WTC11 (cell line): ENCODE results near the gene STXBP6. TPM values are rescaled to one million over a fixed set of nuclear protein-coding genes. Genes with fewer than 3 reads are reported as not detected.

Experiments used
- ATAC-seq: fragments of 200-7000 bp; cut with Tn5 transposase; 2 replicates; pipeline ENCODE4 v1.10.0; 2021; ENCODE audit warnings: mild to moderate bottlenecking, moderate library complexity
- CTCF ChIA-PET: fragments of 300-600 bp; sonication (Branson Sonifier 250); formaldehyde crosslinking; loops from one replicate; lab custom pipeline; 2021; ENCODE audit warnings: antibody characterized with exemption; lab: Charles Lee
- POLR2A ChIA-PET: fragments of 350-600 bp; sonication (Branson Sonifier 250); formaldehyde crosslinking; loops from one replicate; lab custom pipeline; 2021; ENCODE audit warnings: antibody characterized with exemption; lab: Charles Lee
- DNase-seq: peaks from one replicate; pipeline ENCODE4 v3.0.0; 2021; ENCODE audit warnings: low spot score
- H3K27ac Mint-ChIP-seq: 2 replicates; pipeline ENCODE4 v1.8.0; 2021; ENCODE audit warnings: mixed read lengths
- H3K27me3 Mint-ChIP-seq: 2 replicates; pipeline ENCODE4 v1.8.0; 2021; ENCODE audit warnings: low read depth, mild to moderate bottlenecking, moderate library complexity, mixed read lengths
- H3K36me3 Mint-ChIP-seq: 2 replicates; pipeline ENCODE4 v1.8.0; 2021; ENCODE audit warnings: mixed read lengths
- H3K4me1 Mint-ChIP-seq: 2 replicates; pipeline ENCODE4 v1.8.0; 2022; ENCODE audit warnings: mixed read lengths
- H3K4me3 Mint-ChIP-seq: 2 replicates; pipeline ENCODE4 v1.8.0; 2021; ENCODE audit warnings: mild to moderate bottlenecking, moderate library complexity, mixed read lengths
- H3K9me3 Mint-ChIP-seq: 2 replicates; pipeline ENCODE4 v1.8.0; 2021; ENCODE audit warnings: mixed read lengths
- AR ChIP-seq: fragments of 250-450 bp; sonication (Bioruptor Pico); IDR thresholded peaks from 2 replicates; pipeline ENCODE4 v1.9.0; 2021; ENCODE audit warnings: mild to moderate bottlenecking
- CBFB ChIP-seq: sonication (generic); formaldehyde crosslinking; IDR thresholded peaks from 2 replicates; pipeline ENCODE4 v1.8.1; 2022; ENCODE audit warnings: mild to moderate bottlenecking, low read depth, missing genetic modification reagents
- CREM ChIP-seq: sonication (generic); formaldehyde crosslinking; IDR thresholded peaks from 2 replicates; pipeline ENCODE4 v1.8.1; 2022; ENCODE audit warnings: mild to moderate bottlenecking, missing genetic modification reagents, moderate library complexity
- E2F1 ChIP-seq: sonication (generic); formaldehyde crosslinking; IDR thresholded peaks from 2 replicates; pipeline ENCODE4 v1.8.0; 2022; ENCODE audit warnings: mild to moderate bottlenecking, missing genetic modification reagents
- E2F4 ChIP-seq: sonication (generic); formaldehyde crosslinking; IDR thresholded peaks from 2 replicates; pipeline ENCODE4 v1.8.1; 2022; ENCODE audit warnings: low read depth, mild to moderate bottlenecking, moderate library complexity, missing genetic modification reagents, borderline replicate concordance
- ESRRA ChIP-seq: sonication (generic); formaldehyde crosslinking; IDR thresholded peaks from 2 replicates; pipeline ENCODE4 v1.8.1; 2022; ENCODE audit warnings: mild to moderate bottlenecking, missing genetic modification reagents, borderline replicate concordance
- ETV6 ChIP-seq: sonication (generic); formaldehyde crosslinking; IDR thresholded peaks from 2 replicates; pipeline ENCODE4 v1.8.1; 2022; ENCODE audit warnings: mild to moderate bottlenecking, missing genetic modification reagents
- FOXK1 ChIP-seq: sonication (generic); formaldehyde crosslinking; IDR thresholded peaks from 2 replicates; pipeline ENCODE4 v1.8.0; 2022; ENCODE audit warnings: mild to moderate bottlenecking, moderate library complexity, missing genetic modification reagents
- KAT7 ChIP-seq: sonication (generic); formaldehyde crosslinking; IDR thresholded peaks from 2 replicates; pipeline ENCODE4 v1.8.1; 2023; ENCODE audit warnings: missing genetic modification reagents, mild to moderate bottlenecking, borderline replicate concordance
- PREB ChIP-seq: sonication (generic); formaldehyde crosslinking; IDR thresholded peaks from 2 replicates; pipeline ENCODE4 v1.8.1; 2022; ENCODE audit warnings: mild to moderate bottlenecking, missing genetic modification reagents, moderate library complexity, borderline replicate concordance
- SMAD3 ChIP-seq: sonication (generic); formaldehyde crosslinking; IDR thresholded peaks from 2 replicates; pipeline ENCODE4 v1.8.0; 2022; ENCODE audit warnings: missing genetic modification reagents, mild to moderate bottlenecking, borderline replicate concordance
- TEAD1 ChIP-seq: sonication (generic); formaldehyde crosslinking; IDR thresholded peaks from 2 replicates; pipeline ENCODE4 v1.8.0; 2022; ENCODE audit warnings: mild to moderate bottlenecking, missing genetic modification reagents
- ZMAT4 ChIP-seq: fragments of 250-450 bp; sonication (Bioruptor Pico); IDR thresholded peaks from 2 replicates; pipeline ENCODE4 v1.9.0; 2021; ENCODE audit warnings: mild to moderate bottlenecking
- ZNF121 ChIP-seq: sonication (generic); formaldehyde crosslinking; IDR thresholded peaks from 2 replicates; pipeline ENCODE4 v1.8.0; 2023; ENCODE audit warnings: missing genetic modification reagents
- ZNF317 ChIP-seq: sonication (generic); formaldehyde crosslinking; IDR thresholded peaks from 2 replicates; pipeline ENCODE4 v1.8.1; 2023; ENCODE audit warnings: low read depth, mild to moderate bottlenecking, moderate library complexity, missing genetic modification reagents, borderline replicate concordance
- total RNA-seq: library from RNA; stranded (reverse); gene quantifications from 3 replicates; pipeline ENCODE4 v1.2.3, GENCODE V29; 2021
- TF ChIP-seq, protein P1 (sequence below): sonication (generic); formaldehyde crosslinking; IDR thresholded peaks from 2 replicates; pipeline ENCODE4 v1.8.1; 2022; ENCODE audit warnings: missing genetic modification reagents, borderline replicate concordance
- TF ChIP-seq, protein P2 (sequence below): fragments of 250-450 bp; sonication (Bioruptor Pico); IDR thresholded peaks from 2 replicates; pipeline ENCODE4 v1.8.0; 2021; ENCODE audit warnings: mild to moderate bottlenecking
- TF ChIP-seq, protein P3 (sequence below): fragments of 250-450 bp; sonication (Bioruptor Pico); conservative IDR thresholded peaks from 2 replicates; pipeline ENCODE4 v1.9.0; 2021; ENCODE audit warnings: mild to moderate bottlenecking
- TF ChIP-seq, protein P4 (sequence below): sonication (generic); formaldehyde crosslinking; IDR thresholded peaks from 2 replicates; pipeline ENCODE4 v1.8.0; 2023; ENCODE audit warnings: missing genetic modification reagents

STXBP6 gene
- total RNA-seq, 1 experiment from 2014 or later, result 4.2 TPM

- no peak for TF ChIP-seq PREB (CRISPR knock-in tag)
- TF ChIP-seq, protein P1, sequence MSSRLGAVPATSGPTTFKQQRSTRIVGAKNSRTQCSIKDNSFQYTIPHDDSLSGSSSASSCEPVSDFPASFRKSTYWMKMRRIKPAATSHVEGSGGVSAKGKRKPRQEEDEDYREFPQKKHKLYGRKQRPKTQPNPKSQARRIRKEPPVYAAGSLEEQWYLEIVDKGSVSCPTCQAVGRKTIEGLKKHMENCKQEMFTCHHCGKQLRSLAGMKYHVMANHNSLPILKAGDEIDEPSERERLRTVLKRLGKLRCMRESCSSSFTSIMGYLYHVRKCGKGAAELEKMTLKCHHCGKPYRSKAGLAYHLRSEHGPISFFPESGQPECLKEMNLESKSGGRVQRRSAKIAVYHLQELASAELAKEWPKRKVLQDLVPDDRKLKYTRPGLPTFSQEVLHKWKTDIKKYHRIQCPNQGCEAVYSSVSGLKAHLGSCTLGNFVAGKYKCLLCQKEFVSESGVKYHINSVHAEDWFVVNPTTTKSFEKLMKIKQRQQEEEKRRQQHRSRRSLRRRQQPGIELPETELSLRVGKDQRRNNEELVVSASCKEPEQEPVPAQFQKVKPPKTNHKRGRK (CRISPR knock-in tag), result no peak
- TF ChIP-seq TEAD1 (CRISPR knock-in tag), result no peak
- no peak for TF ChIP-seq CBFB (CRISPR knock-in tag)
- no peak for TF ChIP-seq E2F1 (CRISPR knock-in tag)
Observed at GRCh38 chr14:24851837-24852236, 198.1 kb downstream of the STXBP6 start (continued).

DNA sequence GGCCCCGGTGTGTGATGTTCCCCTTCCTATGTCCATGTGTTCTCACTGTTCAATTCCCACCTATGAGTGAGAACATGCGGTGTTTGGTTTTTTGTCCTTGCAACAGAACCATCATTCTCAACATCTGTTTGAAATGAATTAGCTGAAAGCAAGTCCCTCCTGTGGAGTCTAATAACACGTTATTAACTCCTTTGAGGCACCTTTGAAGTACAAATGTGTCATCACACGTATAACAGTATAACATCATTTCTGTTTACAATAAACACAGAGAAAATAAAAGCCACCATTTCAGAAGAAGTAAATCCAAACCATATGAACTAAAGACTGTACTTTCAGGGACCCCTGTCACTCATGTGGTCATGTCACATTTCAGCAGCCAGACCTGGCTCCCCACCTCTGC is 198.5 kb downstream of the STXBP6 start:
- DNase-seq (no peak), ATAC-seq (no peak)
- H3K27me3 Mint-ChIP-seq, result no peaks in the 10 kb centered on the region
- H3K36me3 Mint-ChIP-seq, result no peaks in the 10 kb centered on the region
- H3K9me3 Mint-ChIP-seq, result no peaks in the 10 kb centered on the region
- TF ChIP-seq CREM (CRISPR knock-in tag) (no peak), AR (CRISPR knock-in tag) (no peak), ZMAT4 (CRISPR knock-in tag) (no peak), SMAD3 (no peak), E2F4 (no peak), KAT7 (CRISPR knock-in tag) (no peak), ETV6 (no peak), ESRRA (no peak), FOXK1 (CRISPR knock-in tag) (no peak), ZNF317 (no peak), ZNF121 (CRISPR knock-in tag) (no peak), CBFB (CRISPR knock-in tag) (no peak)
- TF ChIP-seq, protein P2, sequence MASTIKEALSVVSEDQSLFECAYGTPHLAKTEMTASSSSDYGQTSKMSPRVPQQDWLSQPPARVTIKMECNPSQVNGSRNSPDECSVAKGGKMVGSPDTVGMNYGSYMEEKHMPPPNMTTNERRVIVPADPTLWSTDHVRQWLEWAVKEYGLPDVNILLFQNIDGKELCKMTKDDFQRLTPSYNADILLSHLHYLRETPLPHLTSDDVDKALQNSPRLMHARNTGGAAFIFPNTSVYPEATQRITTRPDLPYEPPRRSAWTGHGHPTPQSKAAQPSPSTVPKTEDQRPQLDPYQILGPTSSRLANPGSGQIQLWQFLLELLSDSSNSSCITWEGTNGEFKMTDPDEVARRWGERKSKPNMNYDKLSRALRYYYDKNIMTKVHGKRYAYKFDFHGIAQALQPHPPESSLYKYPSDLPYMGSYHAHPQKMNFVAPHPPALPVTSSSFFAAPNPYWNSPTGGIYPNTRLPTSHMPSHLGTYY (CRISPR knock-in tag), result no peak
- TF ChIP-seq, protein P1 (CRISPR knock-in tag), result no peak
- TF ChIP-seq, protein P3, sequence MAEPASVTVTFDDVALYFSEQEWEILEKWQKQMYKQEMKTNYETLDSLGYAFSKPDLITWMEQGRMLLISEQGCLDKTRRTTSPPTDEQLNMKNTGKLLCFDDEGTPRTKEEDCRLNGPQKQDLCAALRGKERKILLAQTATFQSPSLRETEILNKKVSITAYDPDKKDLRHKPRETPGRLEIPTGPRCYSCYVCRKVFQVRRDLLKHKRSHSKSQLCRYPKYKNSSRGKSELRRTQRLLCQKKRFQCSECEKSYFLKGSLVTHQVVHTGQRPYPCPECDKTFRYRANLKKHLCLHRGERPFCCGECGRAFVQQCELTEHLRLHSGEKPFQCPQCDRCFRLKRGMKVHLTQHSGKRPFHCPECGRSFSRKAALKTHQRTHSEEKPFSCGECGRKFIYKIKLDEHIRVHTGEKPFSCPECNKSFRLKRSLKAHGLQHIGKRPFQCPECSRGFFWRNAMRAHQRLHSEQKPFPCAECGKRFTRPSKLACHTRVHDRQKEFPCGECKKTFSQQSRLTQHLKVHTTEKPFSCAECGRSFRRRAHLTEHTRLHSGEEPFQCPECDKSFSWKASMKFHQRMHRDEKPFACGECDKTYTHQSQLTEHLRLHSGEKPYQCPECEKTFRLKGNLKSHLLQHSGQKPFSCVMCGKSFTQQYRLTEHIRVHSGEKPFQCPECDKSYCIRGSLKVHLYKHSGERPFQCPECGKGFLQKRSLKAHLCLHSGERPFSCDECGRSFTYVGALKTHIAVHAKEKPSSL (CRISPR knock-in tag), result no peak
- TF ChIP-seq, protein P4, sequence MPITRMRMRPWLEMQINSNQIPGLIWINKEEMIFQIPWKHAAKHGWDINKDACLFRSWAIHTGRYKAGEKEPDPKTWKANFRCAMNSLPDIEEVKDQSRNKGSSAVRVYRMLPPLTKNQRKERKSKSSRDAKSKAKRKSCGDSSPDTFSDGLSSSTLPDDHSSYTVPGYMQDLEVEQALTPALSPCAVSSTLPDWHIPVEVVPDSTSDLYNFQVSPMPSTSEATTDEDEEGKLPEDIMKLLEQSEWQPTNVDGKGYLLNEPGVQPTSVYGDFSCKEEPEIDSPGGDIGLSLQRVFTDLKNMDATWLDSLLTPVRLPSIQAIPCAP, result no peak
- CTCF ChIA-PET, result no interaction called here
- POLR2A ChIA-PET, result no interaction called here
- H3K4me1 Mint-ChIP-seq, result peaks cover 32% of the 10 kb centered on the region
- no peak overlapping the region for H3K4me3 Mint-ChIP-seq
- no peak overlapping the region for H3K27ac Mint-ChIP-seq
